SK-N-SH treated with all-trans-retinoic acid at 6 μM for 48 hours (cell line): Measurements from ENCODE around the gene ALDH4A1.

Experiments used
- ARNTL ChIP-seq: fragments of 450-650 bp; formaldehyde crosslinking; IDR thresholded peaks from 2 replicates; pipeline ENCODE4 v1.5.0; 2020; ENCODE audit warnings: low read depth, mild to moderate bottlenecking, moderate library complexity, borderline replicate concordance
- CSDC2 ChIP-seq: fragments of 250-450 bp; sonication (Bioruptor Pico); IDR thresholded peaks from 2 replicates; pipeline ENCODE4 v1.5.0; 2020; ENCODE audit warnings: mild to moderate bottlenecking, moderate library complexity
- GLIS3 ChIP-seq: fragments of 250-450 bp; sonication (Bioruptor Pico); IDR thresholded peaks from 2 replicates; pipeline ENCODE4 v1.5.0; 2020; ENCODE audit warnings: mild to moderate bottlenecking, moderate library complexity
- OSR1 ChIP-seq: fragments of 250-450 bp; sonication (Bioruptor Pico); IDR thresholded peaks from 2 replicates; pipeline ENCODE4 v1.8.0; 2022; ENCODE audit warnings: moderate library complexity, mild to moderate bottlenecking, inconsistent platforms
- PPARA ChIP-seq: fragments of 250-450 bp; sonication (Bioruptor Pico); IDR thresholded peaks from 2 replicates; pipeline ENCODE4 v1.5.0; 2020; ENCODE audit warnings: mild to moderate bottlenecking, borderline replicate concordance
- ZC3H10 ChIP-seq: fragments of 250-450 bp; sonication (Bioruptor Pico); IDR thresholded peaks from 2 replicates; pipeline ENCODE4 v1.5.1; 2021; ENCODE audit warnings: mild to moderate bottlenecking, moderate library complexity
- ZFP3 ChIP-seq: fragments of 250-450 bp; sonication (Bioruptor Pico); IDR thresholded peaks from 2 replicates; pipeline ENCODE4 v1.5.0; 2020; ENCODE audit warnings: mild to moderate bottlenecking, moderate library complexity
- ZFP30 ChIP-seq: fragments of 450-650 bp; formaldehyde crosslinking; IDR thresholded peaks from 2 replicates; pipeline ENCODE4 v1.5.0; 2022; ENCODE audit warnings: mild to moderate bottlenecking, moderate library complexity
- ZNF8 ChIP-seq: fragments of 450-650 bp; formaldehyde crosslinking; IDR thresholded peaks from 2 replicates; pipeline ENCODE4 v1.5.0; 2020; ENCODE audit warnings: mild to moderate bottlenecking, moderate library complexity
- TF ChIP-seq, protein P1 (sequence below): fragments of 250-450 bp; sonication (Bioruptor Pico); IDR thresholded peaks from 2 replicates; pipeline ENCODE4 v1.5.1; 2020; ENCODE audit warnings: low read depth, mild to moderate bottlenecking, moderate library complexity

DNA sequence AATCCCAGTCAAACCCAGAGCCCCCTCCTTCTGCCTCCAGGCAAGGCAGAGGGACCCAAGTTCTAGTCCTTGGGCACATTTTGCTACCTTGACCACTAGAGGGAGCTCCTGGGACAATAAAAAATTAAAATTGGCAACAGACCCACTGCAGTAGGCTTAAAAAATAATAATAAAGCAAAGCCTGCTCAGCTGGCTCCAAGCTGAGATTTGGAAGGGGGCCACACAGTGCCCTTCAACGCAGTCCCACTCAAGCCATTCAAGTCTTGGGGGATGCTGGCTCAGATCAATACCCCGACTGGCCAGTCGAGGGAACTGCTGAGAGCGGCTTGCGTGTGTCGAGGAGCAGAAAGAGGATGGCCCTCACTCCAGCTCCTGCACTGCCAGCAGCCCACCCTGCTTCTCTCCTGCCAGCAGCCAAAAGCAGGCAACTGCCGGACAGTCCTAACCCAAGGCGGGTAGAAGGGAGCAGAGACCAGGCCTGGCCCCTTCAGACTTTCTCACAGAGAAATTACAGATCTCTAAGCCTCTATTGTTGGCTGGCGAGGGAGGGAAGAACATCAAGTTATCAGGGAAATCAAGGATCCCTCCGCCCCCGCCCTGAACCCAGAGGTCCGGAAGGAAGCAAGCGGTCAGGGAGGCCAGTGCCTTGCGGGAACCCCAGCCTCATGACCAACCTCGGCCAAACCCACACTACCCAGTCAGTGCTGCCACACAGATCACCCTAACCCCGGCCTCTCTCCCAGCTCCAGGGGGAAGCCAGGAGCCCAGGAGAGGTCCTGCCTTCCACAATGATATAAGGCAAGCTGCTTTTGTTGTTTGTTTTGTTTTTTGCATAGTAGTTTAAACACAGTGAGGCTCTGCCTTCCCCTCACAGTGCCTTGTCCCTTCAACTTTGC is 4.9 kb upstream of the ALDH4A1 start:
- no peak for TF ChIP-seq CSDC2 (CRISPR knock-in tag)
- TF ChIP-seq, protein P1, sequence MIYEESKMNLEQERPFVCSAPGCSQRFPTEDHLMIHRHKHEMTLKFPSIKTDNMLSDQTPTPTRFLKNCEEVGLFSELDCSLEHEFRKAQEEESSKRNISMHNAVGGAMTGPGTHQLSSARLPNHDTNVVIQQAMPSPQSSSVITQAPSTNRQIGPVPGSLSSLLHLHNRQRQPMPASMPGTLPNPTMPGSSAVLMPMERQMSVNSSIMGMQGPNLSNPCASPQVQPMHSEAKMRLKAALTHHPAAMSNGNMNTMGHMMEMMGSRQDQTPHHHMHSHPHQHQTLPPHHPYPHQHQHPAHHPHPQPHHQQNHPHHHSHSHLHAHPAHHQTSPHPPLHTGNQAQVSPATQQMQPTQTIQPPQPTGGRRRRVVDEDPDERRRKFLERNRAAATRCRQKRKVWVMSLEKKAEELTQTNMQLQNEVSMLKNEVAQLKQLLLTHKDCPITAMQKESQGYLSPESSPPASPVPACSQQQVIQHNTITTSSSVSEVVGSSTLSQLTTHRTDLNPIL (CRISPR knock-in tag), result no peak
- TF ChIP-seq ZC3H10, result no peak
- no peak for TF ChIP-seq OSR1 (CRISPR knock-in tag)
- no peak for TF ChIP-seq ZNF8 (CRISPR knock-in tag)
- TF ChIP-seq PPARA (CRISPR knock-in tag), result no peak
- no peak for TF ChIP-seq ZFP30
- no peak for TF ChIP-seq GLIS3 (CRISPR knock-in tag)
- no peak for TF ChIP-seq ZFP3 (CRISPR knock-in tag)
- TF ChIP-seq ARNTL, result no peak
